HG03565 (cell line): ENCODE results near the gene ZBTB42.

ENCODE experiments used
- ATAC-seq: cut with Tn5 transposase; IDR thresholded peaks from one replicate; pipeline ENCODE4 v1.9.1; 2021; ENCODE audit warnings: mild to moderate bottlenecking, moderate library complexity; ENCODE audit not compliant: unreplicated experiment

ZBTB42 gene

GRCh38 chr14:104782086-104782807 is 18.7 kb upstream of the ZBTB42 start:
- no peak for ATAC-seq

GRCh38 chr14:104782808-104783139 is 18.1 kb upstream of the ZBTB42 start:
- ATAC-seq = no peak

GRCh38 chr14:104783484-104784217 is 17.2 kb upstream of the ZBTB42 start:
- ATAC-seq = no peak

- no peak for ATAC-seq
Observed at GRCh38 chr14:104784218-104784568, 16.7 kb upstream of the ZBTB42 start.

- ATAC-seq = no peak
Observed at GRCh38 chr14:104784846-104785707, 15.8 kb upstream of the ZBTB42 start.

GRCh38 chr14:104785708-104786080 is 15.2 kb upstream of the ZBTB42 start:
- ATAC-seq = no peak

GRCh38 chr14:104786091-104786586 is 14.8 kb upstream of the ZBTB42 start:
- ATAC-seq = no peak

GRCh38 chr14:104786726-104787675 is 13.9 kb upstream of the ZBTB42 start:
- no peak for ATAC-seq

GRCh38 chr14:104787736-104788135 is 13.2 kb upstream of the ZBTB42 start:
- no peak for ATAC-seq

GRCh38 chr14:104788161-104788818 is 12.6 kb upstream of the ZBTB42 start:
- ATAC-seq = no peak

GRCh38 chr14:104788873-104789663 is 11.8 kb upstream of the ZBTB42 start:
- no peak for ATAC-seq

- no peak for ATAC-seq
Observed at GRCh38 chr14:104789752-104790743, 10.9 kb upstream of the ZBTB42 start.

- no peak for ATAC-seq
Observed at GRCh38 chr14:104791425-104791824, 9.5 kb upstream of the ZBTB42 start.

GRCh38 chr14:104792101-104792884 is 8.6 kb upstream of the ZBTB42 start:
- ATAC-seq = no peak

GRCh38 chr14:104792945-104793702 is 7.8 kb upstream of the ZBTB42 start:
- no peak for ATAC-seq

- ATAC-seq = no peak
Observed at GRCh38 chr14:104793703-104793959, 7.3 kb upstream of the ZBTB42 start.

GRCh38 chr14:104794099-104794498 is 6.8 kb upstream of the ZBTB42 start:
- no peak for ATAC-seq
